Pancreas (tissue), 10 donors: ENCODE results near the gene MKNK1. TPM values are rescaled to one million over a fixed set of nuclear protein-coding genes. Genes with fewer than 3 reads are reported as not detected.

ENCODE experiments used
- ATAC-seq, 4 donors: fragments of 200-7000 bp; cut with Tn5 transposase; one replicate each; pipeline versions ENCODE4 v1.8.0 to v1.9.1; 2020; ENCODE audit warnings: mild to moderate bottlenecking in 4 of 4, moderate library complexity in 4 of 4
- DNase-seq, 6 donors: peaks; one replicate each; pipeline ENCODE4 v3.0.0-alpha.2; 2020
- FAIRE-seq: peaks from 2 replicates; lab custom pipeline; 2012; peaks lifted over from hg19 to GRCh38; lab: Jason Lieb, UNC
- H3K27ac ChIP-seq, 4 donors: fragments of 200-600 bp; sonication (generic); 1 replicate in 3 of 4; 2 replicates in 1 of 4; pipeline versions ENCODE4 v1.5.0 to v1.8.0; 2020
- H3K27me3 ChIP-seq, 4 donors: fragments of 200-600 bp; one replicate each; pipeline ENCODE4 v1.8.0; 2021
- H3K36me3 ChIP-seq, 3 donors: fragments of 200-600 bp; sonication (generic) in 1 of 3; one replicate each; pipeline versions ENCODE4 v1.5.0 to v1.8.0; 2020 to 2021
- H3K4me1 ChIP-seq, 3 donors: fragments of 200-600 bp; one replicate each; pipeline ENCODE4 v1.8.0; 2021
- H3K4me3 ChIP-seq, 4 donors: fragments of 200-600 bp; sonication (generic) in 2 of 4; one replicate each; pipeline versions ENCODE4 v1.5.0 to v1.8.0; 2020 to 2021
- H3K9me3 ChIP-seq, 4 donors: fragments of 200-600 bp; one replicate each; pipeline ENCODE4 v1.8.0; 2021
- whole genome bisulfite sequencing, 2 donors: extraction: QIAGEN DNeasy Blood & Tissue Kit; methylation state at CpG; one replicate each; pipeline ENCODE4 v1.1.7; 2013; 5-methylcytosine and 5-hydroxymethylcytosine counted together
- intact Hi-C, 3 donors: fragments of 100-400 bp; cut with DNase I; formaldehyde crosslinking; loops; one replicate each; pipeline versions ENCODE4 v1.11.1 to v1.14.2; 2022
- polyA plus RNA-seq, 2 donors: library from polyadenylated mRNA; stranded (reverse); fragments of 200-250 nt; gene quantifications; one replicate each; pipeline ENCODE4 v1.2.3, GENCODE V29; 2013
- total RNA-seq, 6 donors: library from RNA; stranded (reverse); fragmentation: NEBNext Ultra II Directional in 4 of 6; extraction: Animal tissue kit (Norgen Biotek cat#: 25700) in 4 of 6; gene quantifications; one replicate each; pipeline versions ENCODE4 v1.2.1 to v1.2.4, GENCODE V29; 2021 to 2023
- TF ChIP-seq, protein P1 (sequence below), 4 donors: fragments of 200-600 bp; sonication (generic) in 3 of 4; IDR thresholded peaks; one replicate each; pipeline versions ENCODE4 v1.5.0 to v1.8.0; 2021; ENCODE audit warnings: antibody characterized with exemption in 4 of 4
- donor health status: healthy with polysubstance abuse.
- donor health status: DM: no; HTN: no; CAD: no; lungs with moderate emphysema.
- donor health status: DM: no; HTN: no; CAD: no.
- donor health status: control.
- donor health status: control.
- donor health status: Bipolar disorder and iron deficiency.
- donor health status: DM: yes; HTN: yes; CAD: no.
- donor health status: DM: no; HTN: no; CAD: no.
- donor health status: DM: no; HTN: no; CAD: no.
- donor health status: DM: yes; HTN: yes; CAD: no.

MKNK1 gene
- total and polyA plus RNA-seq, 8 donors: 44.9 to 172 (median 103) TPM

GRCh38 chr1:46517932-46518498 is 86.1 kb downstream of the MKNK1 start:
- 76 to 80% methylated on average over 4 of the region's 4 CpGs for WGBS, 2 donors
- Histone ChIP-seq H3K4me1 (no peaks in the 10 kb centered on the region), H3K27ac (no peak overlapping the region), H3K4me3 (no peak overlapping the region), H3K36me3 (no peaks in the 10 kb centered on the region), H3K9me3 (no peaks in the 10 kb centered on the region), H3K27me3 (no peaks in the 10 kb centered on the region)
- intact Hi-C loops: no loop called here
- ATAC-seq (no peak), FAIRE-seq (no peak), DNase-seq (peak in 1 of 6 donors; percentile 13)
- TF ChIP-seq, protein P1, sequence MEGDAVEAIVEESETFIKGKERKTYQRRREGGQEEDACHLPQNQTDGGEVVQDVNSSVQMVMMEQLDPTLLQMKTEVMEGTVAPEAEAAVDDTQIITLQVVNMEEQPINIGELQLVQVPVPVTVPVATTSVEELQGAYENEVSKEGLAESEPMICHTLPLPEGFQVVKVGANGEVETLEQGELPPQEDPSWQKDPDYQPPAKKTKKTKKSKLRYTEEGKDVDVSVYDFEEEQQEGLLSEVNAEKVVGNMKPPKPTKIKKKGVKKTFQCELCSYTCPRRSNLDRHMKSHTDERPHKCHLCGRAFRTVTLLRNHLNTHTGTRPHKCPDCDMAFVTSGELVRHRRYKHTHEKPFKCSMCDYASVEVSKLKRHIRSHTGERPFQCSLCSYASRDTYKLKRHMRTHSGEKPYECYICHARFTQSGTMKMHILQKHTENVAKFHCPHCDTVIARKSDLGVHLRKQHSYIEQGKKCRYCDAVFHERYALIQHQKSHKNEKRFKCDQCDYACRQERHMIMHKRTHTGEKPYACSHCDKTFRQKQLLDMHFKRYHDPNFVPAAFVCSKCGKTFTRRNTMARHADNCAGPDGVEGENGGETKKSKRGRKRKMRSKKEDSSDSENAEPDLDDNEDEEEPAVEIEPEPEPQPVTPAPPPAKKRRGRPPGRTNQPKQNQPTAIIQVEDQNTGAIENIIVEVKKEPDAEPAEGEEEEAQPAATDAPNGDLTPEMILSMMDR (IDR thresholded peaks at IDR 0.05): no peak

DNA sequence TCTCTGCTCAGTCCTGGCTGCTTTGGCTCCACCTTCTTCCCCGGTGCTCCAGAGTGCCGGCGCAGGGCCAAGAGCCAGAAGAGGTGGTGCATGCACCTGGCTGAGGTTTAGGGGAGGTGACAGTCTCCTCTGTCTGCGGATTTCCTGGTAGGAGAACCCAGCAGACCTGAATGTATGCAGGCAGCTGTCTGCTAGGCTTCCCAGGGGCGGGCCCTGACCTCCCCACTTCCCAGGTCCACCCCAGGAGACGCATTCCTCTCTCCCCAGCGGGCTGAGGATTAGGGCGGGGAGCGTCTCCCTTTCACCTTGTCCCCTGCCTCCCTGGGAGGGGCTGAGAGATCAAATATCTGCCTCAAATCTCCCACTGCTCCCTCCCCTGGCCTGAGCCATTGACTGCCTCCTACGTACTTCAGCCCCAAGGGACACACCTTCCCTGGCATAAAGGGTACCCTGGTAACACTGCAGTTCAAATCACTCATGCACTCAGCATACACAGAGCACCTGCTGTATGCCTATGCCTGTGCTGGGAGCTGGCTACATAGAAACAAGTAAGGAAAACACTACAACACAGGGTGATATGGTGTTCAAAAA is 87.0 kb downstream of the MKNK1 start:
- H3K9me3 ChIP-seq: no peaks in the 10 kb centered on the region
- FAIRE-seq (no peak), DNase-seq (peak; percentile 83 to 94 (median 88)), ATAC-seq (peak; percentile 93 to 98 (median 95))
- H3K36me3 ChIP-seq: no peaks in the 10 kb centered on the region
- TF ChIP-seq, protein P1 (IDR thresholded peaks at IDR 0.05): no peak
- no peaks in the 10 kb centered on the region for H3K27me3 ChIP-seq
- no peaks in the 10 kb centered on the region for H3K4me1 ChIP-seq
- intact Hi-C loops: no loop called here
- 2 to 7% methylated on average over 10 of the region's 10 CpGs for WGBS, 2 donors
- peak overlapping the region in 1 of 4 donors; percentile 18 for H3K4me3 ChIP-seq
- peak overlapping the region; percentile 28 to 77 (median 56) for H3K27ac ChIP-seq

GRCh38 chr1:46516200-46516950 is 87.7 kb downstream of the MKNK1 start:
- intact Hi-C loops: no loop called here
- FAIRE-seq (no peak), DNase-seq (peak in 1 of 6 donors; percentile 23), ATAC-seq (no peak)
- no peaks in the 10 kb centered on the region for H3K4me1 ChIP-seq
- H3K27ac ChIP-seq: peak overlapping the region in 3 of 4 donors; percentile 28 to 75 (median 37)
- 44 to 50% methylated on average over 12 of the region's 12 CpGs for WGBS, 2 donors
- TF ChIP-seq, protein P1 (IDR thresholded peaks at IDR 0.05): no peak
- no peaks in the 10 kb centered on the region for H3K27me3 ChIP-seq
- H3K36me3 ChIP-seq: no peaks in the 10 kb centered on the region
- peak overlapping the region in 1 of 4 donors; percentile 18 for H3K4me3 ChIP-seq
- H3K9me3 ChIP-seq: no peaks in the 10 kb centered on the region

DNA sequence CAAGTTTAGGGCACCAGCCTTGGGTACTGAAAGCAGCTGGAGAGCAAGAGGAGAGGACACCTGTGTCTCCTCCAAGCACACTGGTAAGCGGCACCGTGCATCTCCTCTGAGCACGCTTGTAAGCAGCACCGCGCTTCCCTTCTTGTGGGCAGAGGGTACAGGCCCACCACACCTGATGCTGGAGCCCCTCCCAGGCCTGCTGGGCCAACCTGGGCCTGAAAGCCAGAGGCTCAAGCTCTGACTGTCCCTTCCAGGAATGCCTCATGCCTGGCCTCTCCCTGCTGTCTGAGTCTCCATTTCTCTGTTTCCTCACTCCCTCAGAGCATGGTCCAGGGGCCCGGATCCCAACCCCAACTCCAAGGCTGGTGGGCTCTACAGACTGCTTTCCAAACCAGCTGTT is 88.5 kb downstream of the MKNK1 start:
- whole genome bisulfite sequencing, 2 donors: 89 to 93% methylated on average over 6 of the region's 6 CpGs
- FAIRE-seq (no peak), DNase-seq (peak in 1 of 6 donors; percentile 31), ATAC-seq (no peak)
- Histone ChIP-seq H3K4me3 (no peak overlapping the region), H3K27ac (no peak overlapping the region), H3K36me3 (no peaks in the 10 kb centered on the region), H3K4me1 (no peaks in the 10 kb centered on the region), H3K9me3 (no peaks in the 10 kb centered on the region), H3K27me3 (no peaks in the 10 kb centered on the region)
- TF ChIP-seq, protein P1 (IDR thresholded peaks at IDR 0.05): no peak
- intact Hi-C loops: no loop called here
